RPMI8226 (cell line): Measurements from ENCODE around the gene MAD1L1.

Experiments used
- DNase-seq: peaks from one replicate; pipeline ENCODE4 v3.0.0-alpha.2; 2015

Gene MAD1L1

GRCh38 chr7:2099048-2099957, 133.4 kb downstream of the MAD1L1 start:
- no peak for DNase-seq

- no peak for DNase-seq
Measured at GRCh38 chr7:2098496-2098895, 134.2 kb downstream of the MAD1L1 start.

GRCh38 chr7:2098056-2098455, 134.7 kb downstream of the MAD1L1 start:
- DNase-seq, result no peak

DNA sequence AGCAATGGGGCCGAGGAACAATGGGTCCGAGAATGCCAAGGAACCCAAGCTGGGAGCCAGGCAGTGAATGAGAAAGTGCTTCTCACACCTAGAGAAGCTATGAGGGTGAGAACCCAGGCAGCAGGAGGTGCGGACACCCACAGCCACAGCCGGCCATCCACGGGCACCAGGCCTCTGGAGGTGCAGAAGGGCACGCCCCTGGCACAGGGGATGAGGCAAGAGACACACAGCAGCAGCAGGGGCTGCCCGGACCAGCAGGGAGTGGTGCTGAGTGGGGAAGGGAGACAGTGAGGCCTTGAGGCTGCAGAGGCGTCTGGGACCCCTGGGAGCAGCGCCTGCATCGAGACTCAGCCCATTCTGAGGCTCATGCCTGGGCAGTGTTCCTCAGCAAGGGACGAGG, 135.3 kb downstream of the MAD1L1 start:
- DNase-seq, result no peak

DNA sequence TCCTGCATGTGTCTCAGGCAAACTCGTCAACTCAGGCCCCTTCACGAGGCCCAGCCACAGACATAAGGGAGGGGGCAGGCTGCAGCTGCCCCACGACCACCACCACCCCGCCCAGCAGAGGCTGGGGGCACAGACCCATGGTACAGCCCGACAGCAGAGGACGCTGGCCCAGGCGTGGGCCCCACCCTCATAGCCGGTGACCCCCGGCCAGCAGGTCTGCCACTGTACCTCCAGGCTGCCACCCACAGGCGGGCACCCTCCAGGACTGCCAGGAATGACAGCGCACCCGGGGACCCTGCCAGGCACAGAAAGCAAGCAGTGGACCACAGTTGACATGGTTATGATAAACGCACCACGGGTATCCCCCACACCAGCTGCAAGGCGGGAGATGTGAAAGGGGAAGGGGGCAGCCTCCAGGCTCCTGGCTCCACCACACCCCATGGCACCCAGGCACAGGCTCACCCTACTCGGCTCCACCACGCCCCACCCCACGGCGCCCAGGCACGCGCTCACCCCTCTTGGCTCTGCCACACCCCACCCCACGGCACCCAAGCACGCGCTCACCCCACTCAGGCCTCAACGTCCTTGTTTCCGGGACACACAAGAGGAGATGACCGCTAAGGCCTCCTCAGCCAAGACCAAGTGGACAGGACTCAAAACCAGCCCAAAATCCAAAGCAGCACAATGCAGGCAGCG, 135.9 kb downstream of the MAD1L1 start:
- no peak for DNase-seq

GRCh38 chr7:2095436-2095835, 137.3 kb downstream of the MAD1L1 start:
- no peak for DNase-seq

DNA sequence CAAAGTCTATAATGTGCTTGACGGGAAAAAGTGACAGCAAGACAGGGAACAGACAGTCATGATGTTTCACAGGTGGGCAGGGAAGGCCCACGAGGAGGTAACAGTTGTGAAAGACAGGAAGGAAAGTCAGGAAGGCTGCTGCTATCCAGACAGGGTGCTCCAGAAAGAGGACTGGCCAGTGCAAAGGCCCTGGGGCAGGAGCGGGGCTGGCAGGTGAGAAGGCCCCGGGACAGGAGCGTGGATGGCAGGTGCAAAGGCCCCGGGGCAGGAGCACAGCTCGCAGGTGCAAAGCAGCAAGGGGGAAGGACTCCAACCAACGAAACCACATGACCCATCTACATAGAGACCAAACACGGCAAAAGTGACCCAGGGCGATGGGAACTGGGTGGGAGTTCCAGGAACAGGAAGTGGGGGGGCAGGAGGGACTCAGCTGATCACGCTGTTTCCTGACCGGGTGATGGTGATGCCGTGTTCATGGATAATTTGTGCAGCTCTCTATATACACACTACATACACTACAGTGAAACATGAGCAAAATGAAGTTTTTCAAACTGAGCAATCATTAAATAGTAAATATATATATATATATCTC, 138.2 kb downstream of the MAD1L1 start:
- DNase-seq, result no peak

GRCh38 chr7:2093843-2094220, 138.9 kb downstream of the MAD1L1 start:
- no peak for DNase-seq

DNA sequence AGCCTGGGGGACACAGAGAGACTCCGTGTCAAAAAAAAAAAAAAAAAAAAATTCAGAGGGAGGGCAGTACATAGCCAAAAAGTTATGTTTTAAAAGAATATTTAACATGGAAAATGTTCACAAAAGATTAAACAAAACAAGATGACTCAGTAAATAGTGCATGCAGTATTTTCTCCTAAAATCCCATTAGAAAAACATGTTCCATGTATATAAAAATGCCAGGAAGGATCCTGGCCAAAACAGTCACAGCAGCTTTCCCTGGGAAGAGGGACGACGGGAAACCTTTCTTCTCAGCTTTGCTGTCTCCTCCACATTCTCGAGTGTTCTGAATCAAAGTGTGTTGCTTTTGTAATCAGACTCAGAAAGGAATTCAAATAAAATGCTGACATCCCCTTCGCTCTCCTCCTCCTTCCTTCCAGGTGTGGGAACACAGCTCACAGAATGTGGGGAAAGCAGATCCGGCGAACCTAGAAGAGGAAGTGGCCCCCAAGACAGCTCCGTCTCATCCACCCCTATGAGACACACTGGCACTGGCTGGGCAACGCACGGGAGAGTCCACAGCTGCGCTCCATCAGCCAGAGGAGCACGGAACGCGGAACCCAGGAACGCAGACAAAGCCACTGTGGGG, 139.4 kb downstream of the MAD1L1 start:
- DNase-seq, result no peak

DNA sequence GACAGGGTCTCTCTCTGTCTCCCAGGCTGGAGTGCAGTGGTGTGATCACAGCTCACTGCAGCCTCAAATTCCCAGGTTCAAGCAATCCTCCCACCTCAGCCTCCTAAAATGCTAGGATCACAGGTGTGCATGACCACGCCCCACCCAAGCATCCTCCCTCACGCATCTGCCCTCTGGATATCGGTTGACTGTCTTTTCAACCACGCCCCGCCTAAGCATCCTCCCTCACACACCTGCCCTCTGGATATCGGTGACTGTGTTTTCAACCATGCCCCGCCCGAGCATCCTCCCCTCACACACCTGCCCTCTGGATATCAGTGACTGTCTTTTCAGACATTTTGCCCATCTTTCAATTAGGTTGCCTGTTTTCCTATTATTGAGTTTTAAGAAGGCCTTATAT, 140.5 kb downstream of the MAD1L1 start:
- no peak for DNase-seq

GRCh38 chr7:2090526-2091520, 141.9 kb downstream of the MAD1L1 start:
- DNase-seq, result no peak

GRCh38 chr7:2088801-2089200, 143.9 kb downstream of the MAD1L1 start:
- no peak for DNase-seq

- DNase-seq, result no peak
Measured at GRCh38 chr7:2087744-2088143, 145.0 kb downstream of the MAD1L1 start.

DNA sequence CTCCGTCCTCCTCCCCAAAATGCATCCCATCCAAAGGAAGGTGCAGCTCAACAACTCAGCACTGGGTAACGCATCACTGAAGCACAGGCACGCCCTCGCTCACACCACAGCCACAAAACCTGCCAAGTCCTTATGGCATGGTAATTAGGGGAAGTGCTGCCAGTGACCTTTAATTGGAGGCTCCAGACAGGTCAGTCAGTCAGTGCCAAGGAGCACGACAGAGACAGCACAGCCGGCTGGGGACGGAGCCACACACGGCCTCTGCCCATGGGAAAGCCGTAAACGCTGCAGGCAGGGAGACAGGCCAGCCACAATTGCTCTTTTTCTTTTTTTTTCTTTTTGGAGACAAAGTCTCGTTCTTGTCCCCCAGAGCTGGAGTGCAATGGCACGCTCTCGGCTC, 146.5 kb downstream of the MAD1L1 start:
- DNase-seq, result no peak

GRCh38 chr7:2085804-2086203, 146.9 kb downstream of the MAD1L1 start:
- no peak for DNase-seq

DNA sequence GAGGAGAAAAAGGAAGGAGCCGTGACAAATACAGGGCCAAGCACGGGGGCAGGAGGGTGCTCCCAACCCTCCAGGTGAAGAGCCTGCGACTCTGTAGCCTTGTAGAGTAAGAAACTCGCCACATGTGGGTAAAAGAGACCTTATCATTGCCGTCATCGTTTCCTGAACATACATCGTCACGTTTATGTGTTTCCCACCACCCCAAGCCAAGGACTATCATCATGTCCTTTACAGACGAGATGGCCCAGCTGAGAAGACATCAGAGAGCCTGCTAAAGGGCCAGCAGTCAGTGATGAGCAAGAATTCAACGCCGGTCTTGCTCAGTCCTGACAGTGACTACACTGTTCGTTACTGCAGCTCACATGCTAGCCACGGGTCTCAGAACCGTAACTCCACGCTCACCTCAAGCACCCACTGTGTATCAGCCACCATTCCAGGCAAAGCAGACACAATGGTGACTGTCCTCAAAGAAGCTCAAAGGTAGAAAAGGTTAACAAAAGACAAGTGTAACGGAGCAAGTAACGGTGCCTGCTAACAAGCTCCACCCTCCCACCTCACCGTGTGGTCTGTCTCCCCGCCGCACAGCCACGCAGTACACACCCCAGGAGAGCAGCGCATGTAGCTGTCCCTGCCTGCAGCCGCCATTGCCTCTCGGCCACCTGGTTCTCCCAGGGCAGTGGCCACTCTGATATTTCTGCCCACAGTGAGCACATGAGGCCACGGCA, 147.8 kb downstream of the MAD1L1 start:
- no peak for DNase-seq

DNA sequence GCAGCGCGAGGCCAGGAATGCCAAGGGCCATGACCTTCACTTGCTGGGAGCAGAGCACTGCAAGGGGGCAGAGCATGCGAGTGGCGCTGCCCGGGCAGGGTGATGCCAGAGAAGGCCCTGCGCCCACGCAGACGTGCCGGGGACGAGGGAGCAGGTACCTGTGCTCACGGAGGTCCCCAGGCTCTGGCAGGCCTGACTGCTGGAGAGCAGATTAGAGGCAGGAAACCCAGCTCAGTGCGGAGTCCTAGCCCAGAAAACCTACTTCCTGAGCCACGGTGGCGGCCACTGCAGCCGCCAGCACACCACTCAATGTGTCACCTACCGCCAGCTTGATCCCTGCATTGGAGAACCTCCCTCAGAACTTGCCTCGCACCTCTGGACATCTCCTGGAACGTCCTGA, 148.4 kb downstream of the MAD1L1 start:
- DNase-seq, result no peak

DNA sequence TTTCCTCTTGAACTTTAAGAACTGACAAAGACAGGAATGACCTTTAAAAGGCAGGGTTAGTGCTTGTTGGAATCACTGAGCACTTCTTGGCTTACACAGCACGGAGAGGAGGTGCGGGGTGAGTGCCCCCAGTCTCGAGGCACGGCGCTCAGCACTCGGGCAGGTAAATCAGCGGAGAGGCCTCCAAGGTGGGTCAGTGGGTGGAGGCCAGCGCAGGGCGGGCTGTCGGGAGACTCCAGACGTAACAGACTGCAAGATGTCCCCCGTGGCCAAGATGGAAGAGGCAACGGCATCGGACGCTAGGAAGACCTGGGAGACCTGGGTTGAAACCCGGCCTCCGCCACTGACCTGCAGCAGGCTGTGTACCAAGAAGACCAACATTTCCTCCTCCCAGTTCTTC, 149.4 kb downstream of the MAD1L1 start:
- no peak for DNase-seq

DNA sequence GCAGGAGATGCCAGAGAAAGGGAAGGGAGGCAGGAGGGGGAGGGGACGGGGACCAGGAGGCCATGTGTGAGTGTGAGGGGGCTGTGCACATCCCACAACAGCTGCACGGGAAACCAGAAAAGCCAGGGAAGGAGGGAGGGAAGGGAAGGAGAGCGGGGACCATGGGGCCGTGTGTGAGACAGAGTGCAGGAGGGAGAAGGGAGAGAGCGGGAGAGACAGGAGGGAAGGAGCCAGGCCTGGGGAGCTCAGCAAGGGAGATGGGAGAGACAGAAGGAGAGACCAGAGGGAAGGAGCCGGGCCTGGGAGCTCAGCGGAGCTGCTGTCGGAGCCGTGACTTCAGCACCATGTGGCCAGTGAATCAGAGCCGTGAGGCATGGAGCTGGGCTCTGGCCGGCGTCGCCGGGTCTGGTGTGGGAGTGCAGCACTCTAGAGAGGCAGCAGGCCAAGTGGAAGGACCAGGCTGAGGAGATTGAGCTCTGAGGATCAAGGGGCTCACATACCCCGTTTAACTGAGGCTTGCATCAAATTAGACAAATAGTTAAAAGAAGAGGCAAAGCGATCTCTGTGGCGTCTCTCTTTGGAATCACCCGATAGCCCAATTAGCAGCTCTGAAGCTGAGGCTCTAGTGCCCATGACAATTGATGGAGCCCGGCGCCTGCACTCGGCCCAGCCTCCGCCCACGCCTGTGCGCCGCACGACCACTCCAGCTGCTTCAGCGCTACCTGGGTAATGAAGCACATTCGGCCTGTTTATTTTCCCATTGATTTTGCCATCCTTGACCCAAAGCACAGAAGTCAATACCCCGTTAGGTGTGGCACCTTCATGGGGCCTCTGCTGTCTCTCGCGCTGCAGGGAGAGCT, 150.4 kb downstream of the MAD1L1 start:
- DNase-seq, result no peak

GRCh38 chr7:2081526-2082135, 151.1 kb downstream of the MAD1L1 start:
- no peak for DNase-seq
